Skin of body (tissue), 2 donors: ENCODE data around the gene MTHFS. TPM values are rescaled to one million over a fixed set of nuclear protein-coding genes. Genes with fewer than 3 reads are reported as not detected.
"Not testable (repeated sequence)": the region's sequence is repeated elsewhere in the genome, so short reads cannot be mapped to it uniquely, and the experiment has no call there.

Source experiments
- DNase-seq: peaks from one replicate; lab custom pipeline; 2025; lab: John Stamatoyannopoulos, UW
- total RNA-seq: library from RNA; depleted of rRNA; stranded (reverse); fragments of >200 nt; gene quantifications from one replicate; pipeline ENCODE4 v1.2.3, GENCODE V29; 2014

MTHFS gene
- total RNA-seq = 14.7 TPM

- DNase-seq = peak; percentile 46
Observed at GRCh38 chr15:79896634-79897379, at the start of gene MTHFS. Gene MTHFS, minus strand, starts transcription at chr15:79897014. Its CDS starts 26 bp downstream, at chr15:79896988.

- DNase-seq = no peak
Observed at GRCh38 chr15:79944622-79945021, 47.8 kb upstream of the MTHFS start.

- DNase-seq = no peak
Observed at GRCh38 chr15:79943820-79944219, 47.0 kb upstream of the MTHFS start.

GRCh38 chr15:79942741-79943481 is 46.1 kb upstream of the MTHFS start:
- DNase-seq = no peak

- no peak for DNase-seq
Observed at GRCh38 chr15:79939399-79939798, 42.6 kb upstream of the MTHFS start.

- no peak for DNase-seq
Observed at GRCh38 chr15:79938143-79938542, 41.3 kb upstream of the MTHFS start.

GRCh38 chr15:79935556-79936201 is 38.9 kb upstream of the MTHFS start:
- not testable (repeated sequence) for DNase-seq

GRCh38 chr15:79933231-79933630 is 36.4 kb upstream of the MTHFS start:
- DNase-seq = no peak

- no peak for DNase-seq
Observed at GRCh38 chr15:79932447-79932846, 35.6 kb upstream of the MTHFS start.

GRCh38 chr15:79930516-79930915 is 33.7 kb upstream of the MTHFS start:
- no peak for DNase-seq

- no peak for DNase-seq
Observed at GRCh38 chr15:79929412-79929811, 32.6 kb upstream of the MTHFS start.

- DNase-seq = not testable (repeated sequence)
Observed at GRCh38 chr15:79926116-79926515, 29.3 kb upstream of the MTHFS start.

- DNase-seq = no peak
Observed at GRCh38 chr15:79924379-79924778, 27.6 kb upstream of the MTHFS start.

- peak; percentile 88 for DNase-seq
Observed at GRCh38 chr15:79923515-79924169, 26.8 kb upstream of the MTHFS start.

GRCh38 chr15:79923079-79923514 is 26.3 kb upstream of the MTHFS start:
- DNase-seq = peak; percentile 28

GRCh38 chr15:79922512-79923078 is 25.8 kb upstream of the MTHFS start:
- DNase-seq = no peak

- DNase-seq = no peak
Observed at GRCh38 chr15:79919749-79920511, 23.1 kb upstream of the MTHFS start.

GRCh38 chr15:79919090-79919748 is 22.4 kb upstream of the MTHFS start:
- no peak for DNase-seq

- DNase-seq = no peak
Observed at GRCh38 chr15:79918278-79918677, 21.5 kb upstream of the MTHFS start.

- DNase-seq = no peak
Observed at GRCh38 chr15:79916502-79917132, 19.8 kb upstream of the MTHFS start.
